ENCODE data around the gene CHSY3. TPM values are rescaled to one million over a fixed set of nuclear protein-coding genes. Genes with fewer than 3 reads are reported as not detected.

CHSY3 gene
- polyA plus RNA-seq, 1 experiment, result 0.67 TPM

GRCh38 chr5:130052752-130053151 is 148.5 kb downstream of the CHSY3 start:
- CTCF ChIA-PET, result no interaction called here
- no peak for DNase-seq (ENCODE audit: low read depth, low spot score)

GRCh38 chr5:130055572-130055971 is 151.3 kb downstream of the CHSY3 start:
- Histone ChIP-seq H3K27ac (ENCODE audit: low read depth, low read length) (no peak overlapping the region), H3K9me3 (ENCODE audit: control insufficient read depth, insufficient read depth, low read length) (no peaks in the 10 kb centered on the region), H3K27me3 (ENCODE audit: control insufficient read depth, insufficient read depth, low read length) (no peaks in the 10 kb centered on the region), H3K4me3 (ENCODE audit: low read depth, low read length) (no peak overlapping the region)
- no peak for TF ChIP-seq CTCF (IDR thresholded peaks at IDR 0.05; ENCODE audit: low read depth, low read length)
- CTCF ChIA-PET, result interaction anchor here (0.7 to 1.4 kb wide), 2 partner anchors 54 to 322 kb away, joined by 3 read pairs; no protein-coding TSS in a partner anchor
- POLR2A ChIA-PET, result no interaction called here
- DNase-seq (ENCODE audit: low read depth, low spot score), result no peak

More at GRCh38 chr5:130052752-130053151, 148.5 kb downstream of the CHSY3 start:
- no peak for TF ChIP-seq CTCF (IDR thresholded peaks at IDR 0.05; ENCODE audit: low read depth, low read length)
- no peak overlapping the region for H3K27ac ChIP-seq (ENCODE audit: low read depth, low read length)
- POLR2A ChIA-PET, result no interaction called here
- H3K9me3 ChIP-seq (ENCODE audit: control insufficient read depth, insufficient read depth, low read length), result no peaks in the 10 kb centered on the region
- H3K27me3 ChIP-seq (ENCODE audit: control insufficient read depth, insufficient read depth, low read length), result no peaks in the 10 kb centered on the region
- H3K4me3 ChIP-seq (ENCODE audit: low read depth, low read length), result no peak overlapping the region

- ChIA-PET POLR2A (no interaction called here), CTCF (no interaction called here)
- Histone ChIP-seq H3K27me3 (ENCODE audit: control insufficient read depth, insufficient read depth, low read length) (no peaks in the 10 kb centered on the region), H3K4me3 (ENCODE audit: low read depth, low read length) (no peak overlapping the region), H3K9me3 (ENCODE audit: control insufficient read depth, insufficient read depth, low read length) (no peaks in the 10 kb centered on the region), H3K27ac (ENCODE audit: low read depth, low read length) (no peak overlapping the region)
- no peak for TF ChIP-seq CTCF (IDR thresholded peaks at IDR 0.05; ENCODE audit: low read depth, low read length)
- DNase-seq (ENCODE audit: low read depth, low spot score), result no peak
These were observed 157.5 kb downstream of the CHSY3 start for GRCh38 chr5:130061746-130062145.

GRCh38 chr5:130063603-130064002 is 159.3 kb downstream of the CHSY3 start:
- H3K9me3 ChIP-seq (ENCODE audit: control insufficient read depth, insufficient read depth, low read length), result no peaks in the 10 kb centered on the region
- H3K27me3 ChIP-seq (ENCODE audit: control insufficient read depth, insufficient read depth, low read length), result no peaks in the 10 kb centered on the region
- ChIA-PET CTCF (no interaction called here), POLR2A (no interaction called here)
- H3K27ac ChIP-seq (ENCODE audit: low read depth, low read length), result no peak overlapping the region
- TF ChIP-seq CTCF (IDR thresholded peaks at IDR 0.05; ENCODE audit: low read depth, low read length), result no peak
- no peak overlapping the region for H3K4me3 ChIP-seq (ENCODE audit: low read depth, low read length)
- DNase-seq (ENCODE audit: low read depth, low spot score), result no peak

- TF ChIP-seq CTCF (IDR thresholded peaks at IDR 0.05; ENCODE audit: low read depth, low read length), result no peak
- ChIA-PET POLR2A (no interaction called here), CTCF (interaction anchor here (0.6 kb wide), 1 partner anchor 472 kb away, joined by 3 read pairs; no protein-coding TSS in a partner anchor)
- no peak for DNase-seq (ENCODE audit: low read depth, low spot score)
- Histone ChIP-seq H3K4me3 (ENCODE audit: low read depth, low read length) (no peak overlapping the region), H3K9me3 (ENCODE audit: control insufficient read depth, insufficient read depth, low read length) (no peaks in the 10 kb centered on the region), H3K27me3 (ENCODE audit: control insufficient read depth, insufficient read depth, low read length) (no peaks in the 10 kb centered on the region), H3K27ac (ENCODE audit: low read depth, low read length) (no peak overlapping the region)
These were observed 160.2 kb downstream of the CHSY3 start for GRCh38 chr5:130064484-130064883.
